Neural progenitor cell (in vitro differentiated cells): Measurements from ENCODE around the gene MGAT3.

ENCODE experiments used
- EZH2 ChIP-seq: fragments of 200-600 bp; sonication (generic); IDR thresholded peaks from 2 replicates; pipeline ENCODE4 v1.6.1; 2017; ENCODE audit warnings: antibody characterized with exemption, mild to moderate bottlenecking, moderate library complexity
- TF ChIP-seq, protein P1 (sequence below): fragments of 200-600 bp; sonication (generic); IDR thresholded peaks from 2 replicates; pipeline ENCODE4 v1.5.1; 2017; ENCODE audit warnings: antibody characterized with exemption, mild to moderate bottlenecking

DNA sequence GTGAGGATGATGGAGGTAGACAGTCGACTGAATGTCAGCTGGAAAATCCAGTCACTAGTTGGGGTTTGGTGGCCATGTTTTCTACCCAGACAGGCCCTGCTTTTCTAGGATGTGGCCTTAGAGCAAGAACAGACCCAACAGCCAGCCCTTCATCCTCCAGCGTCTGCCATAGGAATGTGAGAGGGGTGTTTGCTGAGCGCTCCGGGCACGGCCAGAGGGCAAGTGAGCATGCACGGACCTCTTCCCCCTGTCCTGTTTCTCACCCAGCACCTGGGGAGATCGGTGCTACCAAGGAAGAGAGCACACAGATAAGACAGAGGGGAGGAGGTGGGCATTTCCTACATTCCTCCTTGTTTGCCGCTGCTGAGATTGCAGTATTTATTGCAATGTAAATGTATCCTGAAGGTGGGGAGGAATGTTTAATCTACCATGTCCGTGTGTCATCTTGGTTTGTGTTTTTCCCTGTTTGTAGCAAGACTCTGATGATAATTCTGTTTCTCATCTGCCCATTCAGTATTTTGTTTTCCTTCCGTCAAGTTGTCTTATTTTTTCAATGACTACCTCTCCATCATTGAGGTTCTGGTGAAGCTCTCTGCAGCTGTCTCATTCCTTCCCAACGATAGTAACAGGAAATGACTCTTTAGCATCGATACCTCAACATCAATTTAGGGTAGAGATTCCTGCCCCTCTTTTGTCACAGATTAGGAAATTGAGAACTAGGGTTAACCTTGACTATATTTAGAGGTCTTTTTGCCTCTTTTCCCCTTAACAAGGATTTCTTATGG, 58.6 kb downstream of the MGAT3 start:
- TF ChIP-seq, protein P1, sequence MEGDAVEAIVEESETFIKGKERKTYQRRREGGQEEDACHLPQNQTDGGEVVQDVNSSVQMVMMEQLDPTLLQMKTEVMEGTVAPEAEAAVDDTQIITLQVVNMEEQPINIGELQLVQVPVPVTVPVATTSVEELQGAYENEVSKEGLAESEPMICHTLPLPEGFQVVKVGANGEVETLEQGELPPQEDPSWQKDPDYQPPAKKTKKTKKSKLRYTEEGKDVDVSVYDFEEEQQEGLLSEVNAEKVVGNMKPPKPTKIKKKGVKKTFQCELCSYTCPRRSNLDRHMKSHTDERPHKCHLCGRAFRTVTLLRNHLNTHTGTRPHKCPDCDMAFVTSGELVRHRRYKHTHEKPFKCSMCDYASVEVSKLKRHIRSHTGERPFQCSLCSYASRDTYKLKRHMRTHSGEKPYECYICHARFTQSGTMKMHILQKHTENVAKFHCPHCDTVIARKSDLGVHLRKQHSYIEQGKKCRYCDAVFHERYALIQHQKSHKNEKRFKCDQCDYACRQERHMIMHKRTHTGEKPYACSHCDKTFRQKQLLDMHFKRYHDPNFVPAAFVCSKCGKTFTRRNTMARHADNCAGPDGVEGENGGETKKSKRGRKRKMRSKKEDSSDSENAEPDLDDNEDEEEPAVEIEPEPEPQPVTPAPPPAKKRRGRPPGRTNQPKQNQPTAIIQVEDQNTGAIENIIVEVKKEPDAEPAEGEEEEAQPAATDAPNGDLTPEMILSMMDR: no peak
- TF ChIP-seq EZH2: no peak
